ENCODE measurements around the gene RGPD8. TPM values are rescaled to one million over a fixed set of nuclear protein-coding genes. Genes with fewer than 3 reads are reported as not detected.
"Not testable (repeated sequence)": the region's sequence is repeated elsewhere in the genome, so short reads cannot be mapped to it uniquely, and the experiment has no call there.

Gene RGPD8
- total and polyA plus RNA-seq, 8 donors, result 0.99 to 15.4 (median 8.1) TPM

DNA sequence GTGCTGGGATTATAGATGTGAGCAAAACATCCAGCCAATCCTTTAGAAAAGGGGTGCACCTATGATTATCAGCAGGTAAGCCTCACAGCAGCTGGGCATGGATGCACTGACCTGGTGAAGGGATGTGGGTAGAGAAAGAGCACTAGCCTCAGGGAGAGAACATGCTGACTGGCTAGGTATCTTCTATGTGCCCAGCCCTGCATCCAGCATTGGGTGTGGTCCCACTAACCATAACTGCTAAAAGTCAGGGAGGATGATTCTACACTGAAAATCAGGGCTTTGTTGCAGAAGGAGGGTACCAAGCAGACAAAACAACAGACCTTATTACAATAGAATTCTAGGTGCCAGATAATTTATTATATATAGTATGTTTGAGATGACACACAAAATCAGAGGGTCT, 21.1 kb upstream of the RGPD8 start:
- ATAC-seq (no peak), FAIRE-seq (no peak), DNase-seq (no peak)
- H3K36me3 ChIP-seq, result no peaks in the 10 kb centered on the region
- H3K4me3 ChIP-seq, result no peak overlapping the region
- no peaks in the 10 kb centered on the region for H3K4me1 ChIP-seq
- H3K9me3 ChIP-seq, result no peaks in the 10 kb centered on the region
- TF ChIP-seq CTCF (IDR thresholded peaks at IDR 0.05), result no peak
- intact Hi-C loops (cut with DNase I), result no loop called here
- H3K27ac ChIP-seq, result no peak overlapping the region
- no peaks in the 10 kb centered on the region for H3K27me3 ChIP-seq

- no peak overlapping the region for H3K4me3 ChIP-seq
- H3K27me3 ChIP-seq, result no peaks in the 10 kb centered on the region
- intact Hi-C loops (cut with DNase I), result no loop called here
- no peaks in the 10 kb centered on the region for H3K9me3 ChIP-seq
- H3K27ac ChIP-seq, result no peak overlapping the region
- DNase-seq, result no peak
- no peak for TF ChIP-seq CTCF (IDR thresholded peaks at IDR 0.05)
- WGBS, 2 donors, result 81 to 93% methylated on average over 1 of the region's 1 CpG
- H3K4me1 ChIP-seq, result no peaks in the 10 kb centered on the region
- H3K36me3 ChIP-seq, result no peaks in the 10 kb centered on the region
- FAIRE-seq, result no peak
- no peak for ATAC-seq
Measured at GRCh38 chr2:112451317-112451716, 17.9 kb upstream of the RGPD8 start.

DNA sequence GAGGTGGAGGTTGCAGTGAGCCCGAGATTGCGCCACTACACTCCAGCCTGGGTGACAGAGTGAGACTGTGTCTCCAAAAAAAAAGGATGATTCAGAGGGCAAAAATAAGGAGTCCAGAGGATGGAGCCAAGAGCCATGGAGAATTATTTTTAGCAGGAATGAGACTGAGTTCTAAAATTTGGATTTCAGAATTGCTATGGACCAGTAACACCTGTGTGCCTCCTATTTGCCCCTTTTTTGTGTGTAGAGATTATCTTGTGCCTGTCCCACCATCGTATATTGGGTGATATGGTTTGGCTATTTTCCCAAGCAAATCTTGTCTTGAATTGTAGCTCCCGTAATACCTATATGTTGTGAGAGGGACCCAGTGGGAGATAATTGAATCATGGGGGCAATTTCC, 16.4 kb upstream of the RGPD8 start:
- Histone ChIP-seq H3K9me3 (no peaks in the 10 kb centered on the region), H3K27ac (no peak overlapping the region), H3K4me3 (no peak overlapping the region), H3K36me3 (no peaks in the 10 kb centered on the region), H3K27me3 (no peaks in the 10 kb centered on the region), H3K4me1 (no peaks in the 10 kb centered on the region)
- no peak for FAIRE-seq
- no peak for TF ChIP-seq CTCF (IDR thresholded peaks at IDR 0.05)
- intact Hi-C loops (cut with DNase I), result no loop called here
- no peak for ATAC-seq
- 82 to 86% methylated on average over 4 of the region's 4 CpGs for WGBS, 2 donors
- DNase-seq, result no peak

DNA sequence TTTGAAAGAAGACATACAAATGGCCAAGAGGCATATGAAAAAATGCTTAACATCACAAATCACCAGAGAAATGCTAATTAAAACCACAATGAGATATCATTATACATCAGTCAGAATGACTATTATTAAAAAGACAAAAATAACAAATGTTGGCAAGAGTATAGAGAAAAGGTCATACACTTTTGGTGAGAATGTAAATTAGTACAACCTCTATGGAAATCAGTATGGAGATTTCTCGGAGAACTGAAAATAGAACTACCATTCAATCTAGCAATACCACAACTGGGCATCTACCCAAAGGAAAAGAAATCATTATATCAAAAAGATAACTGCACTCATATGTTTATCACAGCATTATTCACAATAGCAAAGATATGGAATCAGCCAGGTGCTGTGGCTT, 10.8 kb upstream of the RGPD8 start:
- H3K4me1 ChIP-seq; intact Hi-C loops (cut with DNase I); H3K4me3 ChIP-seq; H3K36me3 ChIP-seq; H3K9me3 ChIP-seq; ATAC-seq; FAIRE-seq; DNase-seq; H3K27me3 ChIP-seq; H3K27ac ChIP-seq: not testable (repeated sequence)
- WGBS, 2 donors, result 100% methylated on average over 1 of the region's 1 CpG; no CpG with 5 or more reads in 1 of the 2 donors

- DNase-seq; H3K27ac ChIP-seq; H3K4me3 ChIP-seq; intact Hi-C loops (cut with DNase I); H3K27me3 ChIP-seq; FAIRE-seq; ATAC-seq; H3K4me1 ChIP-seq; H3K36me3 ChIP-seq; H3K9me3 ChIP-seq: not testable (repeated sequence)
- 71 to 78% methylated on average over 6 of the region's 6 CpGs for WGBS, 2 donors
Measured at GRCh38 chr2:112438603-112439261, 5.3 kb upstream of the RGPD8 start.

GRCh38 chr2:112437405-112437831, 4.0 kb upstream of the RGPD8 start:
- 57 to 61% methylated on average over 15 to 16 of the region's 16 CpGs for WGBS, 2 donors
- DNase-seq, result peak in 1 of 6 donors; percentile 67

DNA sequence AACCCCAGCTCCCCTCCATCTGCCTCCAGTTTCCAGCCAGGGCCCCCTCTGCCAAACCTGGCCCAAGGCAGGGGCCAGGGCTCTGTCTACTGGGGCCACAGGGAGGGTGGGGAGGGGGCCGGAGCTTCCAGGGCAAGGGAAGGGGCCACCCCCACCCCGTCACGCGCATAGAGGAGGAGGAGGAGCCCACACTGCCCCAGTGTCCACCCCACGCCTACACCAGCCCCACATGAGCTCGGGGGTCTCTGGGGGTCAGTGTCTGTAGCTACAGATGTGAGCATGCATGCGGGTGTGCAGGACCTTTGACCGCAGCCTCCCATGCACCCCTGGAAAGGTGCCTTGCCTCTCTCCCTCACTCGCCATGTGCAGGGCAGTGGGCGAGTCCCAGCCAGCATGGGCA, 3.5 kb upstream of the RGPD8 start:
- H3K27ac ChIP-seq; H3K27me3 ChIP-seq; H3K36me3 ChIP-seq; FAIRE-seq; DNase-seq; H3K4me3 ChIP-seq; intact Hi-C loops (cut with DNase I); ATAC-seq; H3K4me1 ChIP-seq; H3K9me3 ChIP-seq: not testable (repeated sequence)
- 70 to 77% methylated on average over 6 to 10 of the region's 10 CpGs for WGBS, 2 donors

More at GRCh38 chr2:112437405-112437831, 4.0 kb upstream of the RGPD8 start:
- H3K9me3 ChIP-seq; H3K27me3 ChIP-seq; H3K4me1 ChIP-seq; H3K36me3 ChIP-seq; H3K27ac ChIP-seq; H3K4me3 ChIP-seq; FAIRE-seq; ATAC-seq; intact Hi-C loops (cut with DNase I): not testable (repeated sequence)

DNA sequence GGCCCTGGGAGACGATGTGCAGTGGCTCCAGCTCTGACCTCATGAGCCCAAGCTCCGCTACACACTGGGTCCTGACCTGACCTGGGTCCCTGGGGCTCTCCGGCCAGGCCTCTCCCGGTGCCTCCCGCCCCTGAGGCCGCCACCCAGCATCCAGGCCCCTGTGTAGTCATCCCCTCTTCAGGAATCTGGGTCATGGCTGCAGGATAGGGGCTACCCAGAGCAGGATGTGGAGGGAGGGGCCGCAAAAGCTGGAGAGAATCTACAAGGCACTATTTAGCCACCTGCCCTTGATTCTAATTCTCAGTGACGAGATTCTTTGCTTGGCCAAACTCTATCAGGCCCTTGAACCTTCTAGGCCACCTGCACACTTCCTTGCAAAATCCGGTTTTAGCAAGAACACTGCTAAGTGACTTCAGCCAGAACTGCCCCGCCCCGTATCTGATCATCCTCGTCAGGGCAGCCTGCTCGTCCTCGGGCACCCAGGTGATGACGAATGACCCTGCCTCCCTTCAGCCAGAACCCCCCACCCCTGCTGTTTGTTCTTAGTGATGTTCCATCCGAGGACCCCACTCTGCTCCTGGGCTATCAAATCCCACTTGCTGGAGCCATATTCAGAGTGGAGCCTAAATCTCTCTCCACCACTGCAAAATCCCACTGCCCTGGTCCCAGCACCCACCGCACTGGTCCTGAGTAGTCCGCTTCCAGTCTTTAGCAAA, 2.4 kb upstream of the RGPD8 start:
- H3K4me1 ChIP-seq; ATAC-seq; H3K27me3 ChIP-seq; intact Hi-C loops (cut with DNase I); FAIRE-seq; DNase-seq; H3K9me3 ChIP-seq; H3K27ac ChIP-seq; H3K36me3 ChIP-seq; H3K4me3 ChIP-seq: not testable (repeated sequence)
- 81% methylated on average over 17 to 18 of the region's 18 CpGs for WGBS, 2 donors

DNA sequence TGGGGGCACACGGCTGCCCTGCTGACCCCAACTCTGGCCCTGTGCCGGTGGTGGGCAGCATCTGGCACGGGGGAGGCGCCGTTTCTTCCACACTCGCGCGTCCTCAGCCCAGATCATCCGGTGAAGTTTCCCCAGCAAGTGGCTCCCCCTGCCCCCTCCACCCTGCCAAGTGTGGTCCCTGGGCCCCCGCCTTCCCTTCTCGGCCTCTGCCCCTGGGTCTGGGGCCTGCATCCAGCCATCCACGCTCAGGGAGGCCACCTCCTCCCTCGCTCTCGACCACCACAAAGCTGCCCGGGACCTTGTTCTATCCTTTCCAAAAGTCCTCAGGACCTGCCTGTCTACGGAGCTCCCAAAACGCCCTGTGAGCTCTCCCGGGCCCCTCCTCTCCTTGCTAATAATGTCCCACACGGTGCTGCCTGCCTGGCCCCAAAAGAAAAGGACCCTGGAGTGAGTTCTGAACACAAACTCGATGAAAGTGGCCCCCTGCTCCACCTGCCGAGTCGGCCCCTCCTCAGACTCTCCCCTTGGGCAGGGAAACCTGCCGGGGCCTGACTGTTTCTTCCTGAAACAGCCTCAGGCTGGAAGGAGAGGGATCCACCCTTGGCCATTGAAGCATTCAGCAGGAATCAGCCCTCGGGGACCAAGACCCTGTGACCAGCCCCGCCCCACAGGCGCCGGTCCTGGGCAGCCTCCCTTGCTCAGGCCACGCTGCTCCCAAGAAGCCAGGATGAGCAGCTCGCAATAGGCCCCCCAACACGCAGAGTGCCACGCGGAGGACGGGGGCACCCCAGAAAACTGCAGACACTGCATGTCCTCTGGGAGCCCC, 1.7 kb upstream of the RGPD8 start:
- 65 to 77% methylated on average over 27 to 33 of the region's 33 CpGs for WGBS, 2 donors
- H3K36me3 ChIP-seq; H3K4me1 ChIP-seq; H3K4me3 ChIP-seq; intact Hi-C loops (cut with DNase I); H3K9me3 ChIP-seq; H3K27ac ChIP-seq; FAIRE-seq; ATAC-seq; H3K27me3 ChIP-seq: not testable (repeated sequence)
- peak in 2 of 6 donors; percentile 19 to 67 for DNase-seq
